ENCODE results near the gene DDB1.
A peak's percentile ranks its signal among the peaks of the same experiment; 100 is the strongest.

Gene DDB1

DNA sequence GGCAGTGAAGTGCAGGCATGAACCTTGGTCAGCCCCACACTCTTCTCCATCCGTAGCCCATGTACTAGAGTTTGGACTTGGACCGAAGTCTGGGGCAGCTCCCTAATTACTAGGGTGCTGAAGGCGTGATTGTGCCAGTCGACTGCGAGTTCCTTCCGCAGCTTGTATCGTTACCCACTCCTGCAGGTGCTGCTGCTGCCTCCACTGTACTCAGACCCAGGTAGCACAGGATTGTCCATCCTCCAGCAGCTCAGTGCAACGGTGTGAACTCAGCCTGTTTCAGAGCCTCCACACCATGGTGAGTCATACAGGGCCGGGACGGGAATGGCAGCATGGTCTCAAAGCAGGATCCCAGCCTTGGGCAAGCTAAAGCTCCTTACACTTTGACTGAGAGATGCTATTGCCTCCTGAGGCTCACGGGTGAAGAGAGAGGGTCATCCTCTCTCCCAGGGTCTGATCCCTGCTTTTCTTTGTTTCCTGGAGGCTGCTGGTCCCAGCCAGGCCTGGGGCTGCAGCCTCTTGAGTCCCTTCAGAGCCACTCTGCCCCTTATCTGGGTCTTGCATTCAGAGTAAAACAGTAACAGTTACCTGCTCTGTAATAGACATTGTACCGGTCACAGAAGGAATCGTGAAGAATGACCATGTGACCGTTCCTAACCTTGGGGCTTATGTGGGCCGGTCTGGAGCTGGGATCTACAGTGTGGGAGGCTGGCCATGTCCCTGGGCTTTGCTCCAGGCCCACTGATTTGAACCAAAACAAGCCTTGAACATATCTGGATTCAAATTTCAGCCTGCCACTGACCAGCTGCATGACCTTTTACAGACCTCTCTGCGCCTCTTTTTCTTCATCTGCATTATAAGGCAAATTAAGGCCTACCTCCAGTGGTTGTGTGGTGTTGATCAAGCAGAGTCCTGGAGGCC lies 1.8 kb upstream of the DDB1 start:
- DNase-seq = no peak

DNA sequence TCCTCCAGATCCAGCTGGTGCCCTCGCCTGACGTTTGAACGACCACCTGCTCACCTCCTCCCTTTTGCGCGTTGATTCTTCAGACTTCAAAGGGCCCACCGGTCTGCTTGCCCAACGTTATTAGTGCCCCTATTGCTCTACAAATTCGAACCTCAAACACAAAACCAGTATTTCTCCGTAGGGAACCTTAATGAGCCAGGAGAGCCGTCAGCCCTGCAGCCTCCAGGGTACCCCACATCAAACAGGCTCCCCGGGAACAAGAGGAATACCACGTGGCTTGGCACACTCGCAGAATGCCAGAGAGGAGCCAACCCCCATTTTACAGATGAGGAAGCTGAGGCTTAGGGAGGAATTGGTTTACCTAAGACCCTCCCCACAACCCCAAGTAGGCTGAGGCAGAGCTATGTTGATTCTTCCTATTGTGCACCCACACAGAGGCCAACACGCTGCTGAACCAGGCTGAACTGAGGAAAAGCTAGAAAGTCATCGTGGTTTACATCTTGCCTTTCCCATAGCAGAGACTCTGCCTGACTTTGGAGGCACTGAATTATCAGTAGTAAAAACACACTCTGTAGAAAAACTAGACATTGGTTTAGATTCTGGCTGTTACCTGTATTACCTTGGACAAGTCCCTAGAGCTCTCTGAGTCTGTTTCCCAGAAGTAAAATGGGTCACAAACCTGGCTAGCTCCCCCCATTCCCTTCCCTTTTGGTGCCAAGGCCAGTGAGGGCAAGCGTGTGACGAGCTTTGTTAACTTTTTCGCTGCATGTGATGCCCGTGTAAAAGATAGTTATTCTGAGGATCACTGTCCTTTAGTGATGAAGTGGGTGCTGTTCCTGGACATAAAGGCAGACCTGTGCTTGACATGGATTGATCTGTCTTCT lies 887 bp upstream of the DDB1 start:
- DNase-seq = peak; percentile 47

DNA sequence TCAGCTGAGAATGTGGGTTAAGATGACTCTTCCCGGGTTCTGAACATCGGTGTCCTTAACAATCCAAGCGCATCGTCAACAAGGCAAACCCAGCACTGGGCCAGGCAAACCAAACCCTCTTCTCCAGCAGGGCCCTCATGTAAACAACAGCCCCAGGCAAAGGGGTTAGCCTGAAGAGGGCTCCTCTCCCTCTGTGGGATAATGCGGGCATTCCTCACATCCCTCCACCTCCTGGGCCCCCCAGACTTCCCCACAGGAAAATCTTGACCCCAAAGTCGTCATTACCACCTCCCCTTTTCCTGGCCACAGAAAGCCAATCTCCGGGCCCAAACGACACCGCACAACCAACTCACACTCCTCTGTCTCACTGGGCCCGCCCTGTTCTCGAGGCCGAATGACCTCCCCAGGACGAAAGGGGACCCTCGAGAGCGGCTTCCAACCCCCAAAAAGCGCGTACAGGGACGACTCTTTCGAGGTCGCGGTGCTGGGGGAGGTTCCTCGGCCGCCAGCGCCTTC lies 566 bp downstream of the DDB1 start:
- no peak for DNase-seq

DNA sequence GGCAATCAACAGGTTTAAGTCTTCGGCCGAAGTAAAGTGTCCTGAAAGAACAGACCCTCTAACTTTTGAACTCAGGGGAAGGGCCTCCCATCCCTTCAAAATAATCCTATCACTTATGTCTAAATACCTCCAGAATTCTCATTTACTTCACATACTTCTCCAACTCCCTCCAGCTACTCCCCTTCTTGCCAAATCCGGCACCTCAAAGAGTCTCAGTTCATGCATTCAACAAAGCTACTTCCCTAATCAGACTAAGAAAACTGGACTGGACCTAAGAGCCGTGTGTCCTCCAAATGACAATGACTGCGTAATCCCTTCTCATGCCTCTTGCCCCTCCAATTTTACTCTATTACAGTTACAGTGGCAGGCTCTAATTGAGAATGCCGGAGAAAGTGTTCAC lies 1.3 kb downstream of the DDB1 start:
- no peak for DNase-seq

DNA sequence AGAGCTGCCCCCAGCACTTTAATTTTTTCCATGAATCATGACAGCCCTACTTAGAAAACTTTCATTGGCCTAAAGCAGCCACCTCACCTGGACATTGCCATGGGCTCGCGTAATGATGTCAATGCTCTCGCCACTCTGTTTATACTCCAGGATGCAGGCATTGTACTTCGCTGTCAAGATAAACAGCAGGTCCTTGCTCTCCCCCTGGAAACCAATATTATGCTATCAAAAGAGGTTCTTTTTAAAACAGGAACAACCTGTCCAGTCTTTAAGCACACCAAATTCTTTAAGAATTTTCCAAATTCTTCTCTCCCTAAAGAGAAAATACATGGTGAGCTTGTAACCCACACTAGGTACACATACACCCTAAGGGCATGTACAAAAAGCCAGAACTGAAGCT lies 3.0 kb downstream of the DDB1 start:
- no peak for DNase-seq

DNA sequence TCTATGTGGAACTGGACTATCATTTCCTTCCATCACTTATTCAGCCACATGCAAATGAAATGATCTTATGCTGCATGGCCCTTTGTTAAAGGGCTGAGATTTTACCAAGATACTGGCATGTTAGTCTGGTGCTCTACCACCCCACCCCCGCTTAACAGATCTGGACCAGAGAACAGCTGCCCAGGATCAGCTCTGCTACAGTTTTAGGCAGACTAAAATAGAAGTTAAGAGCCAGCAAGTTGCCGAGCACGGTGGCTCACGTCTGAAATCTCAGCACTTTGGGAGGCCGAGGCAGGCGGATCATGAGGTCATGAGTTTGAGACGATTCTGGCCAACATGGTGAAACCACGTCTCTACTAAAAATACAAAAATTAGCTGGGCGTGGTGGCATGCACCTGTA lies 4.6 kb downstream of the DDB1 start:
- DNase-seq = no peak

DNA sequence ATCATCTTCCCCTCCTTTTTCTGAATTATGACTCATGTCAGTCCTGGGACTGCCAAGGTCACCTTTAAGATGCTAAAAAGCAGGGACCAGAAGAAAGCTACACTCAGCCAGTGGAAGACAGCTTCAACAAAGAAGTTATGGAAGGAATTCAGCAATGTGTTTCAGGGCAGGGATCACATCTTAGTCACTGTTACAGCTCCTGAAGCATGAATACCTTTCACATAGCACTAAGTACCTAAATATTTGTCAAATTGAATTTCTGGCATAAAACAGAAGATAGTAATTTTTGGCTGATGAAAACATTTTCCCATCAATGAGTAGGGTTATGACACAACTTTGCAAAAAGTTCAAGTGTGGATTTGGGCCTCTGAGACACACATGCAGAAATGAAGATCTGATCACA lies 5.2 kb downstream of the DDB1 start:
- no peak for DNase-seq

DNA sequence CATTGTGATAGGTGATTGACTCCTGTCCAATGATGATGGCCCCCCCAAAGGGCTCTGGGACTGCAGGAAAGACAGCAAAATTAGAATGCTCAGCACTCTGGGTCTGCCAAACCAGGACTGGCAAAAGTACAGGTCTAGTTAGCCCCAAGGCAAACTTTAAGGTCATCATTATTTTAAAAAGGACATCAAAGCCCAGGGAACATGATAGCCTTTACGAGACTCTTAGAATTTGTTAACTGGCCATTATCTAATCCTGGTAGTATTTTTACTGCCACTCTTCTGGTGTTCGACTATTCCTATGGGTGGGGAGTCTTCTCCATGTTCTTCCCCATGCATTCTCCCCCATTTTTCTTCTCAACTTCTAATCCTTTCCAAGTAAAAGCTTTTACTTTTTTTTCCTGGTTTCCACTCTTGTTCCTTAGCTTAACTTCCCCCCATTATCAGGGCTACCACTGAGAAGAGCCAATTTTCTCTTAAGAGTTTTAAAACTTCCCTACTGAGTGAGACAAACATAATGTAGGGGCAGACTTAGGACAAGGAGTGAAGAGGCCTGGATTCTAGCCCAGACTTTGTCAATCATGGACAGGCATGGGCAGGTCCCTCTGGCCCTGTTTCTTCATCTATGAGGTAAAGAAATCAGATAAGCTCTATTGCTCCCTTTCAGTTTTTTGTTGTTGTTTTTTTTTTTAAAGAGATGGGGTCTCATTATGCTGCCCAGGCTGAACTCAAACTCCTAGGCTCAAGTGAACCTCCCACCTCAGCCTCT lies 7.1 kb downstream of the DDB1 start:
- DNase-seq = no peak

DNA sequence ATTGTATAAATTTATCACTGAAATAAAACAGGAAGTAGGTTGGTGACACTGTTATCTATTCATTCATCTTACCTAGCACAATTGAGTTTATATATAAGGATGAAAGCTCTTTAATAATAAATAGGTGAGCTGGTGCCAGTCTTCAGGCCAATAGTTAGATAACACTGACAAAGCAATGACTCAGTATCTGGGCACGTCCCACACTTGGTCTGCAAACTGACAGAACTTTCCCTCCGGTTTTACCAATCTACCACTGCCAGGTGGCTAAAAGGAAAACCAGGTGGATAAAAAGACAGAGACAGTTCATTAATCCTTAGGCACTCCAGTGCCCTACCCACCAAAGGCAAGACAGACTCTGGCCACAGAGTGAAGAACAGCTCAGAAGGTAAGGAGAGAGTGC lies 17.6 kb downstream of the DDB1 start:
- DNase-seq = no peak

DNA sequence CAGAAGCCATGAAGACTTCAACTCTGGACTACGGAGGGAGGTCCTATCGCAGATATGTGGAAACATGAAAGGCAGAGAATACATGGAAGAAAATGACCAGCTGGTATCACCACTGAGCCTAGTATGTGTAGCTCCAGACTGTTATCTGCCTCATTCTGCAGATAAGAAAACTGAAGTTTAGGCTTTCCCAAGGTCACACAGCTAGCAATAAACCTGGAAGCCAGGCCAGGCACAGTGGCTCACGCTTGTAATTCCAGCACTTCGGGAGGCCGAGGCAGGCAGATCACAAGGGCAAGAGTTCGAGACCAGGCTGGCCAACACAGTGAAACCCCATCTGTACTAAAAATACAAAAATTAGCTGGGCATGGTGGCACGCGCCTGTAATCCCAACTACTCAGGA lies 22.2 kb downstream of the DDB1 start:
- no peak for DNase-seq

DNA sequence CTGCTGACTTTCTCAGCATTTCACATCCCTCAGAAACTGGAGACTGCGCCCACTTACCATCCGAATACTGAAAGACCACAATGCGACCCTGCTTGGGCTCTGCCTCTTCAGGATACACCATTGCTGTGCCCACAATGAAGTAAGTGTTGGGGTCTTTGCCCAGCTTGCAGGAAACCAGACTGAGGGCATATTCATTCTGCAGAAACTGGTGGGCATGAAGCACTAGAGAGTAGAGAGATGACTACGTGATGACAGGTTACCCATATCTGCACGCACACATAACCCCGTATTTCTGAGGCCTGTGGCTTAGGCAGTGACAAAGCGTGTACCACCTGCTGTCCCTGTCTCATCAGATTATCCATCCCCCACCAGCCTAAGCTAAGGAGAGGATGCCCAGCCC lies 23.2 kb downstream of the DDB1 start:
- DNase-seq = no peak

DNA sequence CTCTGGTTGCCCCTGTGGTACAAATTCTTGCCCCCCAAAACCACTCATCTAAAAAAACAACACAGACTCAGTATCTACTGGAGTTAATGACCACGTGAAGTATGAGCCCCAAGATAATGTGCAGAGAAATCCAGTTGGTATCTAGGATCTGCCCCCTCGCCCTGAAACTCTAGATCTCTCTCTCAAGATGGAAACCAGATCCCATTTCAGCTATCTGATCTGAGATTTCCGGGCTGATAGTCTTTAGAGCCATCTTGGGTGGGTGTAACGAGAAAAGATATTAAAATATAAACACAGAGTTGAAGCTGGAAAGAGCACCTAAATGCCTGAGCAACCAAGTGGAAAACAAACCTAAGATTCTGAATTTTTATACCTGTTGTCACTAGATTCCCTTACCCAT lies 23.8 kb downstream of the DDB1 start:
- no peak for DNase-seq

DNA sequence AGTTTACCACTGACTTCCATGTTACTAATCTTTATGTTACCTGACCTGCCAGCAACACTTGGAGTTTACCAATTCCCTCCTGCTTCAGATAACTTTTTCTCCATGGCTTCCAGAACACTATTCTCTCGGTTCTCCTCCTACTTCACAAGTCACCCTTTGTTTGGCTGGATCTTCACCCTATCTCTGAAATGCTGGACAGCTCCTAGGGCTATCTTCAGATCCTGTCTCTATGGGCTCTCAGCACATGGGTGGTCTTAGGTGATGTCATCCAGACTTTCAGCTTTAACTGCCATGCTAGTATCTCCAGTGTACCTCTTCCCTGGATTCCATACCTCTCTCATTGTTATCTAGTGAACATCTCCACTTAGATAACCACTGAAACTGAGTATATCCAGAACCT lies 25.6 kb downstream of the DDB1 start:
- no peak for DNase-seq

DNA sequence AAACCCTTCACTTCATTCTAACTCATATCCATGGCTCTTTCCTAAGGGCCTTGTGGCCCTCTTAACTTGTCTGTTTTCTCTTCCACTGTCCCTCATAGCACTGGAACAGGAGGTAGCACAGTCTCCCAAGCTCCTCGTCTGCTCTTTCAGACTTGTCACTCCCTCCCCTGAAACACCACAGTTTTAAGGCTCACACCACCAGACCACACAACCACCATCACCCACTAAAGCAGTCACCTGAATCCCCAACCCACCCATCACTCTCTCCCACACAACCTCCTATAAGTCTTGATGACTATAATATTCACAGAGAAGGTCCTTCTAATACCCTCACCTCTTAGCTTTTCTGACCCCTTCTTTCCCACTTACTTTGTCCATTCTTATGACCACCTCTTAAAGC lies 26.7 kb downstream of the DDB1 start:
- no peak for DNase-seq

DNA sequence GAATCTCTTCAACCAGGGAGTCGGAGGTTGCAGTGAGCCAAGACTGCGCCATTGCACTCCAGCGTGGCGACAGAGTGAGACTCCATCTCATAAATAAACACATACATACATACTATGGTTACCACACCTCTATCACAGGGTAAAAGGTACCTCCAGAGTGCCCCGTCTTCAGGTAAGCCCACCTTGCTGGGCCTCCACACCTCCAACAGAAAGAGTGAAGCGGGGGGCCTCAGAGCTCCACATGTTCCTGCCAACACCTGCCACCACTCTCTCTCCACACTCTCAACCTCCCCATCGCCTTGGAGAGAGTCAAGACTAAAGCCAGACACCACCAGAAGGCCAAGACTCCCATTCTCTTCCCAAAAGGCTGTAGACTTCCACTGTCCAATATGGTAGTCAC lies 27.5 kb downstream of the DDB1 start:
- no peak for DNase-seq

DNA sequence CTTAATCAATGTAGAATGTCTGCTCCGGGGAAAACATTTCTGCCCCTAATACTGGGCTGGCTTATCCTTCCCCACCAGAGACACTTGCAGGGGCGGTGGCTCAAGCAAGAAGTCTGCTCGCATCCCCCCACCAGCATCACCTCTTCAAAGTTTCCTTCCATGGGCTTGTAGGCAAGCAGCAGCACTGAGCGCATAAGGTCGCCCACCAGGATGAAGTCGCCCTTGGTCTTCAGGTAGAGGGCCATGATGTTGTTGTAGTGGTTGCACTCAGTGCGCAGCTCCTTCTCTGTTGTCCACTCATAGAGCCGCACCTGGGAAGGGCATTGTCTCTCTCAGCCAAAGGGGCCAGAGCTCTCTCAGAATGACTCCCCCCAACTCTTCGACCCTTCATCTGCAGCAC lies 29.2 kb downstream of the DDB1 start:
- no peak for DNase-seq

DNA sequence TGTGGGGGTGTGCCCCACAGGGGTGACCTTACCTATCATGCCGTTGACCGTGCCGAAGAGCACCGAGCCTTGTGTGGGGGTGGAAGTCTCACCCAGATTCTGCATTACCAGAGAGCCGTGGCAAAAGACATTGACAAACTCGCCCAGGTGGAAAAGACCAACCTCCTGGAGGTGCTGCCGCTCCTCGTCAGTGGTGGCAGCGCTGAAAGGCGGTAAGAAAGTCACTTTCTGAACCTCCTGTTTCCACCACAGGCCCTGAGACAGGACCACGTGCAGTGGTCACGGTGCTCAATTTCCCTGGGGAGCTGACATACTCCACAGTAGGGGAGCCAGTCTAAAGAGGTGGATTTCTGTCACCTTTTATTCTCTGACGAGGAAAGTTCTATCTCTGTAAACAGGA lies 30.4 kb downstream of the DDB1 start:
- DNase-seq = no peak

DNA sequence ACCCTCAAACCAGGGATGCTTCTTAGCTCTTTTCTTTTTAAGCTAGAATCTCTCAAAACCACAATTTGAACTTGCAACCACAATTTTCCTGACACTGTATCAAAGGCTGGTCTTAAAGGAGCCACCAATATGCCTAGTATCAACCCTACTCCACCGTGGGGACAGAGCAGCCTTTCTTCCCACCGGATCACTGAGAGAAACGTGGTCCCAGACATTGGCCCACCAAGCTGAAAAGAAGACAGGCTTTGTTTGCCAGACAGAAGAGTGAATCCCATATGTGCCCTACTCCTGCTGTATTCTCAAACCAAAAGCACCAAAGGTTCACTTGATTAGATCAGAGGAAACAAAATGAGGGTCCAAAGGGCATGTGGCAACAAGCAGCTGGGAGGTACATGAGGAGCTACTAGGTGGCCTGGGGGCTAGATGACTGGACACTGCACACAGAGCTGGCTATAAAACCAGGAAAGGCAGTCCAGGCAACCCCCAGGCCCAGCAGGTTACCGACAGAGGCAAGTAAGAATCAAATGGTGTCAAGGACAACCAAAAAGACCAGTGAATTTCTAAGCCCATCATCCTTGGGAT lies 34.2 kb downstream of the DDB1 start:
- DNase-seq = no peak

DNA sequence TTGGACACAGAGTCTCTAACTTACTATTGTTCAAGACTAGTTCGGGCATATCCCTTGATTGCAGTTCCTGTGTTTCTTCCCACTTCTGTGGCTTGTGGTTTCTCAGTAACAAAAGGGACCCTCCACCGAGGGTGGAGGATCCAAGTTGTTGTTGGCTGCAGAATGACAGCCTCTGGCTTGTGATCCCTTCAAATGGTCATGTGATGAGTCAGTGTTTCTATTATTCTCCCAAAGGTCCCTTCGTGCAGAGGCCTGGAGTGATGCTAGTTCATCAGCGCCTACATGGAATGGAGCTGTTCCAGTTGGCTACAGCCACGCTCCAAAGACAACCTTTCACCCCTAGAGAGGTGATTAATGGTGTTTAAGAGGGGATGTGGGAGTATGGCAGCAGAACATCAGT lies 35.2 kb downstream of the DDB1 start:
- no peak for DNase-seq

DNA sequence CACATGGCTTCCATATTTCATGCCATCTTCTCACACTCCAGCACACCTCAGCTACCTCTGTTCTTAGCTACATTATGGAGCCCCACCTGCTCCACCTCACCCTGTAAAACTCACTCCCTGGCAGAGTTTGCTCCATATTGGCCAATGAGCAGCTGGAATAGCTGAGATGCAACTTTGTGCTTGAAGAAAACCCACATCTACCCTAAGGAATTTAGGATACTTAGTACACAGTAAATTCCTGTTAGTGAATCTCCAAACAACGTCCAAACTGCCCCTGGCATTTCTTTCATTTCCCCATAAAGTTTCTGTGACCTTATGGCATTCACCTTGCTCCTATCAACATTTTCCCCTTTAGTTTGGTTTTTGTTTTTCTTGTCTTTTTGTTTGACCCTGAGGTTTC lies 35.6 kb downstream of the DDB1 start:
- DNase-seq = no peak

DNA sequence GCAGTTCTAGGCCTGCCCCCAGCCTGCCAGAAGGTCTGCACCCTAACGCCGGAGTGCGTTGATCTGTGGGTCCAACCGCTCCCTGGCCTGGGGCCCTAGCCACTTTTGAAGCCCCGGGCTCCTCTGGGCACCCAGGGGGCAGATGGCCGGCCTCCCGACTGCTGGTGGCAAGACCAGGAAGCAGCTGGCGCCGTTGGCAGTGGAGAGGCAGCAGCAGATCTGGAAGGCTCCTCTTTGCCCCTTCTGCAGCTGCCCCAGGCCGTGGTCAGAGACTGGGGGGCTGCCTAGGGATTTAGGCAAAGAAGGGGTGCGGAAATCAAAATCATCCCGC lies 37.3 kb downstream of the DDB1 start:
- DNase-seq = no peak

DNA sequence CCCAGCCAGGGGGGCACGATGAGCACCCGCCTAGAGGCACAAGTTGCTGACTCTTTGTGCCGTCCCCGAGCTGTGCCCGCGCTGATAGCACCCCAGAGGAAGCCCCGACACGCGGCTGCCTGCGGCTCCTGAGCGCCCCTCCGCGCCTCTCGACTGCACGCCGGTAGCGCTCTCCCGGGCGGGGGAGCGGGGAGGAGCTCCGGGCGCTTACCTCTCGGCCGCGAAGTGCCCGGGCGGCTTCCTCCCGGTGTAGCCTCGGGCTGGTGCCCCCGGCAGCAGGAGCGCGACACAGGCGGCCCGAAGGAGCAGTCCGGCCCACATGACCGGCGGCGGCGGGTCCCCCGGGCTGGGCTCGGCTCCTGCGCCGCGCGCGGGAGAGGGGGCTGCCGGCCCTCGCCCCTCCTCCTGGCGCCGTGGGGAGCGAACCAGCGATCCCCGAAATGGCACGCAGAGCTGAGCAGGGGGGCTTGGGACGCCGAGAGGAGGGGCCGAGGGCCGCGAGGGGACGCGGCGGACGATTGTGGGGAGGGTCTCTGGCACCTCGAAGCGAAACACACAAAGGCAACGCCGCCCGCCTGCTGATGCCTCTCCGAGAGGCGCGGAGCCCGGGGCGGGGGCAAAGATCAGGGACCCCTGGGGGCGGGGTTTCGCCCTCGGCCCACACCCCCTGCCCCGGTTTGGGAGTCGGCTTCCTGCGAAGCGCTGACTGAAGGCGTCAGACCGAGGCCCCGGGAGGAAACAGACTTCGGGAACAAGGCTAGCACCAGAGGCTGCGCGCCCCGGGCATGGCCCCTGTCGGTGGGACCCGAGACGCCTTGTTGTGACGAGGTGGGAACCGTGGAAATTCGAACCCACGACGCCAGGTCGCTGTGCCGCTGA lies 37.9 kb downstream of the DDB1 start, which contains the start of gene VWCE:
Gene VWCE (minus strand): TSS at position 600 of the 879 bp plus-strand sequence. CDS start 279 bp downstream, at position 321.
- no peak for DNase-seq

Data from NK-92 treated with Interleukin-12 subunit alpha and Interleukin-12 subunit beta, amount 100 ng/mL, for 24 hours (cell line).